D721Med (cell line): ENCODE results near the gene CFAP58.

Experiments used
- DNase-seq: peaks from one replicate; pipeline ENCODE4 v3.0.0; 2011; ENCODE audit warnings: low spot score; ENCODE audit not compliant: insufficient read length
- FAIRE-seq: peaks from 2 replicates; lab custom pipeline; 2011; peaks lifted over from hg19 to GRCh38; lab: Jason Lieb, UNC
- CTCF ChIP-seq: IDR thresholded peaks from 2 replicates; pipeline ENCODE4 v1.5.1; 2012; ENCODE audit warnings: mild to moderate bottlenecking, control low read depth; ENCODE audit not compliant: insufficient read depth; ENCODE audit errors: missing control alignments

Gene CFAP58

DNA sequence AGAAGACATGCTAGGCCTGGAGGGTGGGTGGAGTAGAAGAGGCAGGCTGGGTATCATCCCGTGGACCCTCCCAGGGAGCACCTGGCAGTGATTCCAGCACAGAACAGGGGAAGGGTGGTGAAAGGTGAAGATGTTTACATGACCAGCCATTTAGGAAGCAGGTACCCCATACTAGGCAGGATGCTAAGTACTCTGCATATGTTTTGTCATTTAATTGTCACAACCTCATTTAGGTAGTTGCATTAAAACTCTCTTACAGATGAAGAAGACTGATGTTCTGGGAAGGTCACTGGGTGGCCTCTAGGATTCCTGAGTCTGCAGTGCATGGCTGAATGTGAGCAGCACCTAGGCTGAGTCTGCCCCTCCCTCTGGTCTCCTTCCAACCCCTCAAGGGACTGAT lies 30.5 kb upstream of the CFAP58 start:
- no peak for TF ChIP-seq CTCF
- FAIRE-seq (no peak), DNase-seq (no peak)

DNA sequence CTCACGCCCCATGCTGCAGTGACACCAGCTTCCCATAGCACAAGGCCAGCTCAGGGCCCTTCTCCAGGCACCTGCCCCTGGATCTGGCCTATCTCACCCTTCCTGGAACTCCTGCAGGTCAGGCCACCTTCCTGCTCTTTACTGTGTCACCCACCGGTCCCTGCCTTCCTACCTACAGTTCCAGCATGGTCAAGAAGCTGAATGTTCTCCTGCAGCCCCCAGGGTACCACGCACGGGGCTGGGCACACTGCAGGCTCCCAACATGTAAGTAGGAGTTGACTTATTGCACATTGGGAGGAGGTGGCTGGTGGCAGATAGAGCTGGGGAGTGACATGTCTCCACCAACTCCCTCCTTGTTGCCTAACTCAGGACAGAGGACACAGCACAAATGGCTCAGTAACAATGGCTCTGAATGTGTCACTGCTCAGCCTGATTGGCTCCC lies 29.9 kb upstream of the CFAP58 start:
- TF ChIP-seq CTCF, result no peak
- FAIRE-seq, result no peak
- no peak for DNase-seq

- FAIRE-seq, result no peak
- no peak for DNase-seq
- TF ChIP-seq CTCF, result no peak
Observed at GRCh38 chr10:104324221-104324686, 29.4 kb upstream of the CFAP58 start.

GRCh38 chr10:104324931-104325330 lies 28.7 kb upstream of the CFAP58 start:
- no peak for TF ChIP-seq CTCF
- FAIRE-seq (no peak), DNase-seq (no peak)

- DNase-seq (no peak), FAIRE-seq (no peak)
- TF ChIP-seq CTCF, result no peak
Observed at GRCh38 chr10:104325436-104326435, 27.9 kb upstream of the CFAP58 start.

GRCh38 chr10:104326991-104327610 lies 26.5 kb upstream of the CFAP58 start:
- no peak for DNase-seq
- TF ChIP-seq CTCF, result no peak
- FAIRE-seq, result no peak
